ENCODE results near the gene KCTD16. TPM values are rescaled to one million over a fixed set of nuclear protein-coding genes. Genes with fewer than 3 reads are reported as not detected.

KCTD16 gene
- total RNA-seq, 1 experiment from 2014 or later, result 0.64 TPM

DNA sequence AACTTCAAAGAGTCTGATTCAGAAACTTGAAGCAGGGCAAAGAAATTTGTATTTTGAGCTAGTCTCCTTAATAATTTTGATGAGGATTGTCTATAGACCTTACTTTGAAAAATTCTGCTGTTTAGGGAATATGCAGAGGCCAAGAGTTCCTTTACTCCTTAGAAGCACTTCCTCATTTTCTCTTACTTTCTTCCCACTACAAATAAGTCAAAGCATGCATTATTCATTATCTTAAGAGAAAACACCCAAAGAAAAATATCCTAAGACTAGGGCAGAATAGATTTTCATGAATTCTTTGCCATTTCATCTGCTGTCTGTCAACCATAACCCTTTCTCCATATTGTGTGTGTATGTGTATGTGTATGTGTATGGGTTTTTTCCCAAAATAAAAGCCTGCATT is 307.9 kb downstream of the KCTD16 start:
- Histone ChIP-seq H3K79me2 (ENCODE audit: insufficient read depth, low read length) (no peaks in the 10 kb centered on the region), H3K4me3 (replicated peaks in 1 of 2; ENCODE audit: low read depth in 1 of 2, low read length in 2 of 2) (no peak overlapping the region), H3K27me3 (ENCODE audit: insufficient read depth, low read length) (peaks cover 4% of the 10 kb centered on the region; the same call in 1 of the 2 replicates), H3K4me2 (ENCODE audit: low read length) (no peak overlapping the region), H3K36me3 (ENCODE audit: control insufficient read depth in 1 of 2, insufficient read depth in 2 of 2, low read length in 2 of 2) (no peaks in the 10 kb centered on the region), H2AFZ (ENCODE audit: low read depth, low read length, poor library complexity, severe bottlenecking) (no peak overlapping the region), H3K9ac (ENCODE audit: low read length) (no peak overlapping the region), H3K27ac (ENCODE audit: low read depth, low read length) (no peak overlapping the region), H3K4me1 (ENCODE audit: control insufficient read depth in 1 of 2, insufficient read depth in 2 of 2, low read length in 2 of 2) (no peaks in the 10 kb centered on the region), H3K9me3 (ENCODE audit: control insufficient read depth in 1 of 2, insufficient read depth in 1 of 2, low read depth in 1 of 2, low read length in 2 of 2) (no peaks in the 10 kb centered on the region), H4K20me1 (ENCODE audit: insufficient read depth) (no peaks in the 10 kb centered on the region), H3K9me2 (ENCODE audit: insufficient read depth) (no peaks in the 10 kb centered on the region)
- ChIA-PET CTCF (no interaction called here), POLR2A (no interaction called here), RAD21 (ENCODE audit: low non-redundant PET in 1 of 2, low total read pairs in 2 of 2, uncharacterized antibody in 2 of 2, unreplicated experiment in 2 of 2) (no interaction called here)
- DNase-seq (ENCODE audit: low read depth, low spot score) (no peak), ATAC-seq (no peak)
- intact Hi-C loops (cut with micrococcal nuclease), result loop anchor here (10.0 kb wide), 1 partner anchor 756 kb away; no protein-coding TSS in a partner anchor
- BruUV-seq (replicated peaks), result no TSS peak
- TF ChIP-seq FOSL1 (IDR thresholded peaks at IDR 0.05; ENCODE audit: low read depth), result no peak
- no peak for TF ChIP-seq EZH2phosphoT487 (IDR thresholded peaks at IDR 0.05; ENCODE audit: borderline replicate concordance)
- TF ChIP-seq EZH2 (IDR thresholded peaks at IDR 0.05), result no peak
- TF ChIP-seq CBX3 (IDR thresholded peaks at IDR 0.05; ENCODE audit: low read depth), result no peak
- TF ChIP-seq SIN3A (IDR thresholded peaks at IDR 0.05; ENCODE audit: low read depth), result no peak
- no peak for TF ChIP-seq TCF7L2 (IDR thresholded peaks at IDR 0.05; ENCODE audit: borderline replicate concordance, extremely low read depth, insufficient read depth, insufficient read length)
- no peak for TF ChIP-seq CEBPB (IDR thresholded peaks at IDR 0.05; ENCODE audit: low read depth)
- TF ChIP-seq EGR1 (IDR thresholded peaks at IDR 0.05; ENCODE audit: low read depth), result no peak
- no peak for TF ChIP-seq ZNF274 (IDR thresholded peaks at IDR 0.05; ENCODE audit: low read depth, low read length)
- TF ChIP-seq, protein P1, sequence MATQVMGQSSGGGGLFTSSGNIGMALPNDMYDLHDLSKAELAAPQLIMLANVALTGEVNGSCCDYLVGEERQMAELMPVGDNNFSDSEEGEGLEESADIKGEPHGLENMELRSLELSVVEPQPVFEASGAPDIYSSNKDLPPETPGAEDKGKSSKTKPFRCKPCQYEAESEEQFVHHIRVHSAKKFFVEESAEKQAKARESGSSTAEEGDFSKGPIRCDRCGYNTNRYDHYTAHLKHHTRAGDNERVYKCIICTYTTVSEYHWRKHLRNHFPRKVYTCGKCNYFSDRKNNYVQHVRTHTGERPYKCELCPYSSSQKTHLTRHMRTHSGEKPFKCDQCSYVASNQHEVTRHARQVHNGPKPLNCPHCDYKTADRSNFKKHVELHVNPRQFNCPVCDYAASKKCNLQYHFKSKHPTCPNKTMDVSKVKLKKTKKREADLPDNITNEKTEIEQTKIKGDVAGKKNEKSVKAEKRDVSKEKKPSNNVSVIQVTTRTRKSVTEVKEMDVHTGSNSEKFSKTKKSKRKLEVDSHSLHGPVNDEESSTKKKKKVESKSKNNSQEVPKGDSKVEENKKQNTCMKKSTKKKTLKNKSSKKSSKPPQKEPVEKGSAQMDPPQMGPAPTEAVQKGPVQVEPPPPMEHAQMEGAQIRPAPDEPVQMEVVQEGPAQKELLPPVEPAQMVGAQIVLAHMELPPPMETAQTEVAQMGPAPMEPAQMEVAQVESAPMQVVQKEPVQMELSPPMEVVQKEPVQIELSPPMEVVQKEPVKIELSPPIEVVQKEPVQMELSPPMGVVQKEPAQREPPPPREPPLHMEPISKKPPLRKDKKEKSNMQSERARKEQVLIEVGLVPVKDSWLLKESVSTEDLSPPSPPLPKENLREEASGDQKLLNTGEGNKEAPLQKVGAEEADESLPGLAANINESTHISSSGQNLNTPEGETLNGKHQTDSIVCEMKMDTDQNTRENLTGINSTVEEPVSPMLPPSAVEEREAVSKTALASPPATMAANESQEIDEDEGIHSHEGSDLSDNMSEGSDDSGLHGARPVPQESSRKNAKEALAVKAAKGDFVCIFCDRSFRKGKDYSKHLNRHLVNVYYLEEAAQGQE (IDR thresholded peaks at IDR 0.05; ENCODE audit: low read depth), result no peak
- TF ChIP-seq SP1 (IDR thresholded peaks at IDR 0.05; ENCODE audit: low read depth), result no peak
- no peak for TF ChIP-seq ELF1 (IDR thresholded peaks at IDR 0.05; ENCODE audit: borderline replicate concordance, low read depth)
- TF ChIP-seq SRF (IDR thresholded peaks at IDR 0.05; ENCODE audit: low read depth), result no peak
- TF ChIP-seq MAX (IDR thresholded peaks at IDR 0.05), result no peak
- no peak for TF ChIP-seq JUND (IDR thresholded peaks at IDR 0.05)
- no peak for TF ChIP-seq ZBTB33 (IDR thresholded peaks at IDR 0.05; ENCODE audit: extremely low read depth, insufficient replicate concordance, low read length)
- no peak for TF ChIP-seq RAD21 (IDR thresholded peaks at IDR 0.05; ENCODE audit: low read depth)
- no peak for TF ChIP-seq YY1 (IDR thresholded peaks at IDR 0.05; ENCODE audit: extremely low read depth, insufficient replicate concordance, low read depth, low read length)

All from HCT116 (cell line).